M059J (cell line): ENCODE measurements around the gene MED26. TPM values are rescaled to one million over a fixed set of nuclear protein-coding genes. Genes with fewer than 3 reads are reported as not detected.
A peak's percentile ranks its signal among the peaks of the same experiment; 100 is the strongest.
"Not testable (repeated sequence)": the region's sequence is repeated elsewhere in the genome, so short reads cannot be mapped to it uniquely, and the experiment has no call there.

ENCODE experiments used
- DNase-seq: peaks from one replicate; pipeline ENCODE4 v3.0.0-alpha.2; 2012; ENCODE audit warnings: low read depth
- total RNA-seq: library from RNA; depleted of rRNA; stranded (reverse); fragments of >200 nt; shearing (Covaris generic); gene quantifications from 2 replicates; pipeline ENCODE4 v1.2.3, GENCODE V29; 2014

Gene MED26
- total RNA-seq, 1 experiment from 2014 or later: 9.2 TPM

DNA sequence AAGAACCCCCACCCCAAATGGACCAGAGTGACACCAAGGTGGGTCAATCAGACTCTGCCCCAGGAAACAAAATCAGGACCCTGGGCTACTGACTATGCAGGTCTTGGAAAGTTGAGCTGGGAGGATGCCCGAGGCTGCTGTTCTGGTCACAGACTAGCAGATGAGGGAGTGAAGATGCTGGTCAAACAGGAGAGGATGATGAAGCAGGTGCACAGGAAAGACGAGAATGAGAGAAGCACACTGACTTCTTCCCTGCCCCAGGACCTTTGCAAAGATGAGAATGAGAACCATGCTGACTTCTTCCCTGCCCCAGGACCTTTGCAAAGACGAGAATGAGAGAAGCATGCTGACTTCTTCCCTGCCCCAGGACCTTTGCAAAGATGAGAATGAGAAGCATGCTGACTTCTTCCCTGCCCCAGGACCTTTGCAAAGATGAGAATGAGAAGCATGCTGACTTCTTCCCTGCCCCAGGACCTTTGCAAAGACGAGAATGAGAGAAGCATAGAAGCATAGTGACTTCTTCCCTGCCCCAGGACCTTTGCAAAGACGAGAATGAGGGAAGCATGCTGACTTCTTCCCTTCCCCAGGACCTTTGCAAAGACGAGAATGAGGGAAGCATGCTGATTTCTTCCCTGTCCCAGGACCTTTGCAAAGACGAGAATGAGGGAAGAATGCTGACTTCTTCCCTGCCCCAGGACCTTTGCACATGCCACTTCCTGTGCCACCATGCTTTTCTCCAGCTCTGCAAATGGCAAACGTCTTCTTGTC lies 23.6 kb upstream of the MED26 start:
- not testable (repeated sequence) for DNase-seq

DNA sequence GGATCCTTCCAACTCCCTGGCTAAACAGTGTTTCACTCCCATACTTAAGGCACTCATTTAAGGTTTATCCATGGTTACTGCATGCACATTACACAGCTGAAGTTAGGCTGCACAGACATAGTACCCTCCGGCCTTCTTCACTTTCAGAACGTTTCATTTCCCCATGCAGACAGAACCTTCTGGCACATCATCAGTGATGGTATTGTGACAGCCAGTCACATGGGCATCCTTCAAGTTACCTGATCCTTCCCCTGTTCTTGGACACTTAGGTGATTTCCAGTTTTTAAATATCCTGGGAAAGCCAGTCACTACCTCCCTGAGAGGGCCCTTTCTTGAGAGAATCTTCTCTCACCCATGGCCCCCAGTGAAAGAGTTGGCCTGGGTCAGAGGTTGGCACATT lies 22.8 kb upstream of the MED26 start:
- no peak for DNase-seq

DNA sequence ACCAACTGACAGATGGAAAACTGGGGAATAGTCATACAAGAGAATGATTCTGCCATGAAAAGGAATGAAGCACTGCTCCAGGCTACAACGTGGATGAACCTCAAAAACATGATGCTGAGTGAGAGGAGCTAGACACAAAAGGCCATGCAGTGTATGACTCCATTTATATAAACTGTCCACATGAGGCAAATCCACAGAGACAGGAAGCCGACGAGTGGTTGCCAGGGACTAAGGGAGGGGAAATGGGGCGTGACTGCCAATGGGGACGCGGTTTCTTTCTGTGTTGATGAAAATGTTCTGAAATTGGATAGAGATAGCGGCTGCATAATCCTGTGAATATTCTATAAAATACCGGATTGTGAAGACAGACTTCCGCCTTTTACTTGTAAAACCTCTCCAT lies 21.7 kb upstream of the MED26 start:
- no peak for DNase-seq

DNA sequence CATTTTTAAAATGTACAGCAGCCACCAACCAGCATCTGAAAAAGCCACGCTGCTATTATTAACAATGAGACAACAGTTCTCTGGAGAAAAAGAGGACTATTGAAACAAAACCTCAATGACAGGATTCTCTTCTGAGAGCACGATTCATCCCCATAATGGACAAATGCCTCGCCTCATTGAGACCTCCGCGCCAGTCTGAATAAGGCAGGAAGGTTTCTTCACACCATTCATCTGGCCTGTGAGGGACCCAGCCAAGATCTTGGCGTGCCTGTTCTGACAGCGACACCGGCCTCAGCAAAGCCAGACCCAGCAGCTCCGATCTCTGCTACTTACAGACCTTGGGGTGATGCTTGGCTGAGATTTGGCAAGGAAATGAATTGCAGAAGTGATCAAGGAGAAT lies 17.1 kb upstream of the MED26 start:
- DNase-seq: no peak

DNA sequence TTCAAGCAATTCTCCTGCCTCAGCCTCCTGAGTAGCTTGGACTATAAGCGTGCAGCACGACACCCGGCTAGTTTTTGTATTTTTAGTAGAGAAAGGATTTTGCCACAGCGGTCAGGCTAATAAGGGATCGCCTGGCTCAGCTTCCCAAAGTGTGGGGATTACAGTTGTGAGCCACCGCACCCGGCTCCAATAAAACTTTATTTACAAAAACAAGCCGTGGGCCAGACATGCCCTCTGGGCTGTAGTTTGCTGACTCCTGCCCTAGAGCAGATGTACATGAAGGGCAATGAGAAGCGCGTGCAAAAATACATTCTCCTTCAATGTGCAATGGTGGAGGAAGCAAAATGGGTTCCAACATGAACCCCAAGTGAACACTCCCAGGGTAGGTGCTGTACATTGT lies 13.7 kb upstream of the MED26 start:
- DNase-seq: no peak

DNA sequence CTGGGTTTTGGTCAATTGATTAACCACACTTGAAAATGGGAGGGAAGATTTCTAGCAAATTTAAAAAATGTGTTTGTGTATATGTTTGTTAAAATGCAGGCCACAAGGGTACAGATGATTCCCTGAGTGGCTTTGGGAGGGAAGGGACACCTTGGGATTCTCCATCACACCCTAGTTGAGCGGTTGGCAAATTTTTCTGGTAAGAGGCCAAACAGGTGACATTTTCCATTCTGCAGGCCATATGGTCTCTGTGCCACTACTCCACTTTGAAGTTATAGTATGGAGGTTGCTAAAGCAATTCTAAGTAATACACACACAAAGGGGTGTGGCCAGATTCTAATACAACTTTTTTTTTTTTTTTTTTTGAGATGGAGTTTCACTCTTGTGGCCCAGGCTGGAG lies 12.9 kb upstream of the MED26 start:
- no peak for DNase-seq

DNA sequence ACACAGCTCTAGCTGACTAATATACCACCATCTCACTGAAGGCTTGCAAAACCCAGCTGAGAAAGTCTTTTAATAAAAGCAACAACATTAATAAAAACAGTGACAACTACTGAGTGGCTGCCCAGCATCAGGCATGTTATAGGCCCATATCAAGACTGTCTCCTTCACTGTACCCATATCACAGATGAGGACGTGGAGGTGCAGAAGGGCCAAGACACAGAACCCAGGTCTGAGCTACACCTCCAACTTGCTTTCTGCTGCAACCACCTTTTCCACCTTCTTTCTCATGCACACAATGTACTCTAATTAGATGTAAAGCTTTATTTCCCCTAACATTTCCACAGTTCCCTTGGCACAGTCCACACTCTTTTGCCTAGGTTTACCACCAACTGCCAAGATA lies 10.7 kb upstream of the MED26 start:
- no peak for DNase-seq

DNA sequence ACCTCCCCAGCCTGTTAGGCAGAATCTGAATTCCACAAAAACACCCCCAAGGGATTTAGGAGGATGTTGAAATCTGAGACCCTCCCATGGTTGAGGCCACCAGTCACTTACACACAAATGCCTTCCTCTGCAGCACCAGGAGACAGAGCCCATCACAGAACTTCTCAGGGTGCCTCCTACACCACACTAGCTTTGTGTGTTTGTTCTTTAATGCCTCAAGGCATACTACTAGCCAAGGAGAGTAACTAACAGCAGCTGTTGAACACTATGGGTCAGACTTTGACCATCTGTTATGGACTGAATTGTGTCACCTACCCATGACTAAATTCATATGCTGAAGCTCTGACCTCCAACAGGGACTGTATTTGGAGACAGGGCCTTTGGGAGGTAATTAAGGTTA lies 9.5 kb upstream of the MED26 start:
- peak; percentile 13 for DNase-seq

DNA sequence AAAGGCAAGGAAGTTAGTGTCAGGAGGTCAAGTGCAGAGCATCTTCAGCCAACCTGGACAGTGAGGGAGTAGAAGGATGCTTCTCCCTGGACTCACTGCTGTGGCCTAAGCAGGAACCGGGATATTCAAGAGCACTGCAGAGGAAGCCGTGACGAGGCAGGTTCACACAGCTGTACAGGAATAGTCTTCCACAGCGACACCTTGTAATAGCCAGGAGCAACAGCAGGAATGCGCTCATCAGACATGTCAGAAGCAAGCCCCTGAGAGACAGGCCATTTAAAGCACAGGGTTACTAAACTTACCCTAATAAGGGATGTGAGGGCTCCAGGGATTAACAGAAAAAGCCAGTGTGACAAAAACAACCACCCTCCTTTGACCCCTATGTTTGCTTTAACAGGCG lies 3.5 kb upstream of the MED26 start:
- DNase-seq: no peak

DNA sequence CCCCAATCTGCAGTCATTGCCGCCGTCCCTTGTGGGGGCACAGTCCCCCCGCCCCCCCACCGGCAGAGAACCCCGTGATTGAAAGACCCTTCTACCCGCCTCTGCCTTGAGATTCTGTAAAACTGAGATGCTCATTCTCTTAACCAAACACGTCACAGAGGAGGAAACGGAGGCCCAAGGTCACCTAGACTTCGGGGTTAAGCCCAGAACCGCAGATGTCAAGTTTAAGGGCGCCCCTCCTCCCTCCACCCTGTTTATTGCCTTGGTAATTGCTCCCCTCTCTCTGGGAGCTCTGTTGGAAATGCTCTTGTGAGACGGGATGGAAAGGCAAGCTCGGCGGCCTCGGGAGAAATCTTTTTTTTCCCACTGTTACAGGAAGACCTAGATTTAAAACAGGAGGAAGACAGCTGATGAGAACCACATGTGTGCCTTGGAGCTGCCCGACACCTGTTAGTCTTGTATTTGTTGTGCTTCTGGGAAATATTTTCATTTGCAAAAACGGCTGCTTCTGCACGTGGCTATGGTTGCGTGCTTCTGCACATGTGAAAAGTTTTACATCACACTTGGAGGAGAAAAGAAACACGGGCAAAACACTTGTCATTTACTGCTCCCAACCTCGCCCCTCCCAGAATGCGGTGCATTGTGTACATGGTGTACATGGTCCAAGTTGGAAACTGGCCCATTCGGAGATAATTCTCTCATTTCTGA lies 1.1 kb upstream of the MED26 start:
- DNase-seq: peak; percentile 29

DNA sequence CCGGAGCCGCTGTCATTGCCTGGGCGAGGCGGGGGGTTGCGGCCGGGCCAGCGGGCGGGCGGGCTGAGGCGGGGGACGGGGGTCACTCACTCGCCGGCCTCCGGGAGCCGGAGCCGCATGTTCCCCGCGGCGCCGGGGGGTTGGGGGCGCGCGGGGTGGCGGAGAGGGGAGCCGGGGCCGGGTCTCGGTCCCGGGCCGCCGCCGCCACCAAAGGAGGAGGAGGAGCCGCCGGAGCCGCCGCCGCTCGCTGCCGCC lies 149 bp downstream of the MED26 start:
- no peak for DNase-seq

DNA sequence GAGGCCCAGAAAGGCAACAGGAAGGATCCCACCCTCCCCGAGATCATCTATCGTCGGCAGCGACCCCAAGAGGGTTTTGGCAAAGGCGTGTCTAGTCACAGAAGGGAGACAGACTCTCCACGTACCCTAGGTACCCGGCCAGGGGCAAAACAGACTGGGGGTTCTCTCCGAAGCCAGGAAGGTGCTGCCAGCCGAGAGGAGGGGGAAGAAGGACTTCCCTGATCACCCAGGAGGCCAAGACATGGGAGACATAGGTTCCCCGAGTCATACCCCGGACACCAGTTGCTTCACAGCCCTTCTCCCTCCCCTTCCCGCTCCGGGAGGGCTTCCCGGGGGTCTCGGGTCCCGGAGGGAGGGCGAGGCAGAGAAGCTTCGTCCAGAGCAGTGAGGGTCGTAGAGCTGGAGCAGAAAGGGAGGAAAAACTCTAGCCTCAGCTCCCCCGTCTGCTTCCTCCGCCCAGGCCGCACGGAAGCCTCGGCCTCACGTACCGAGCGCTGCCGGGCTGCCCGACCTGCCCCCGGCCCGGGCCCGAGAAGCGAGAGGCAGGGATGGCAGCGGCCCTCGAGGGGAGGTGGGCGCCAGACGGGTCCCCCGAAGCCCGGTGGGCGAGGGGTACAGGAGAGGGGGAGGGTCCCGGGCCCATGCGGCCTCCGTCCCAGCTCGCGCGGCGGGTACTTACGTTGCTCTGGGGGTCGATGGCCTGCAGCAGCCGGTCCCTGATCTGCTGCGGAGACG lies 644 bp downstream of the MED26 start:
- DNase-seq: peak; percentile 13

DNA sequence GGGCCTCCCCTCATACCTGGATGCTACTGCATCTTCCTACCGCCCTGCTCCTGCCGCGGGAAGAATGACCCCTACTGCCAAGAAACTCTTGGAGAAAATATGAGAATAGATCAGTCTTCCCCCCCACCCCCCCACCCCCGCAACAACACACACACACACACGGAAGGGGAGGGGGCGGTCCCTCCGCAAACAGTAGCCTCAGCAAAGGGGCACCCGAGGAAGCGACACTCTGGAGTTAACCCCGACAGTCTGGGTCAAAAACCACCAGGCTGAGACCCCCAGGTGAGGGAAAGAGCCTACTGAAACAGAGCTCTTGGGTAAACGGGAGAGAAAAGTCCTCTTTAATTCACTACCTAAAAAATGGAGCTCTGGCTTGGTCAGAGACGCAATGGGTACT lies 1.2 kb downstream of the MED26 start:
- no peak for DNase-seq

DNA sequence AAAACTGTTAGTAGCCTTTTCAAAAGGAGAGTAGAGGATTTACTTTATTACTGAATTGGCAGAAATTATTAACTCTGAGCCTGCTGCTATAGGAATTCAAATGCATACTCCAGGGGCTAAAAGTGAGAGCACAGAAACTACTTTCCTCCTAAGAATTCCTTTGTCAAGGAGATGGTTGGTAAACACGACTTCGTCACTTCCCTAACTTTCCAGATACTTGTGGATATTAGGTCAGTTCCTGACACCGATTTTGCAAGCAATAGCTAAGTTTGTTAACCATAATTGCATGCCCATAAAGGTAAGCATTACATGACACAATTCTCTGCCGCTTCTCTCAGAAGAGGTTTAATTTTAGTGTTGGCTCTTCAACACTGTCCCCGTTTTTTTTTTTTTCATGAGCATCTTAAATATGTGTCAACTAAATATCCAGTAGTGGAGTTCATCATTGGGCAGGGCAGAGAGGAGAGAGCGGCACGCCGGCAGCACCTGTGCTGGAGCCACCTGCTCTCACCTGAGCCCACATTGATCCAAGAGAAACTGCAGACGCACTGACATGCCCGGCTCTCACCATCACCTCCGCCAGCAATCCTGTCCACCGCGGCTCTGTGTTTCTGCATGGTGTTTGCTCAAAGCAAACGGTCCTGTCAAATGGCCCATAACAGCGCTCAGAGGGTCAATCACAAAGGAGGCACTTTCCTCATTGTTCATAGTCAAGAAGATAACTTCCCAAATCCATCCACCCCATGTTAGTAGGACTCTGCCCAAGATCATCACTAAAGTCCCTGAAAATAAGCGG lies 2.6 kb downstream of the MED26 start:
- DNase-seq: no peak

DNA sequence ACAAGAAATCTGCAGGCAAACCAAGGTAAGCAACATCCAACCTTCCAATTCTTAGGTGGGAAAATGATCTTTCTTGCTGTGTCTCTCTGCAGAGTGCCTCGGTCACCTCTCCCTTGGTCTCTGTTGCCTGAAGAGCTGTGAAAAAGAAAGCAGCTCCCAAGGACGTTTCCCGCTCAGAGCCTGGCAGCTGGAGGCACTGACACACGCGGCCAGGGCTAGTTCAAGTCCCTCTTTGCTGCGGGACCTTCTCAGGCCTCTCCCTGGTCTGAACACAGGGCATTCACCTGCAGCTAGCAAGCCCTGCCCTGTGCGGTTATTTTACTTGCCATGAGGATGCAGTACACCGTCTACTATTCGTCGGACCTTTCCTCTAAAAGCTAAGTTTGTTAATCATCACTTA lies 3.8 kb downstream of the MED26 start:
- DNase-seq: no peak

DNA sequence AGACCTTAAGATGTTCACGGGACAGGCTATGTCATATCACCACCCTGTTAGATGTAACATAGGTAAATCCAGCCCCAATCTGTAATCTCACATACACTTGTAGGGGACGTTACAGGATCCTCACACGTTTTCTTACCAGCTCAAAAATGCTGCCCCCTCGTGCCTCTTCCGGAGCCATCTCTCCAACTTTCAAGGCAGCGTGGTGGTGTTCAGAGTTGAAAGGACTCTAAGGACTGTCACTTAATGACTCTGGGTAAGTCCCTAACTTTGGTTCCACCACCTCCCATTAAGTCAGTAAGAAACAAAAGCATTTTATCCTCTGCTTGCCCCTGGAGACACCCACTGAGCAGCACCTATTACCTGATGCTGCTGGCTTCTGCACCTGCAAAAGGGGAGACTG lies 4.4 kb downstream of the MED26 start:
- no peak for DNase-seq

DNA sequence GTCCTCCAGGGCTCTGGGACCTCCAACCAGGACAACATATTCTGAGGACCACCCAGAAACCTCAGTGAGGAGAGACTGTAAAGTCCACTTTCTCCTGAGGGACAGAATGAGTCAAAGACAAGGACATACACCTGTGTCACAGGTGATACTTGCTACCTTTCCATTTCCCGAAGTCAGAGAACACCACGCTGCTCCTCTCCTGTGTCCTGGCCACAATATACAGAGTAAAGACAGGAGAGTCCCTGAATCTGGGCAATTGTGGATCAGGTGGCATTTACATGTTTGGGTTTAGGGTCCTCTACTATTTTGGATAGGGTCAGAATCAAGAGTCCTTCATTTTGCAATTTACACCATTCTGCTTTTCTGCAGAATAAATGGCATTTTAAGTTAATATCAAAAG lies 4.9 kb downstream of the MED26 start:
- DNase-seq: no peak

DNA sequence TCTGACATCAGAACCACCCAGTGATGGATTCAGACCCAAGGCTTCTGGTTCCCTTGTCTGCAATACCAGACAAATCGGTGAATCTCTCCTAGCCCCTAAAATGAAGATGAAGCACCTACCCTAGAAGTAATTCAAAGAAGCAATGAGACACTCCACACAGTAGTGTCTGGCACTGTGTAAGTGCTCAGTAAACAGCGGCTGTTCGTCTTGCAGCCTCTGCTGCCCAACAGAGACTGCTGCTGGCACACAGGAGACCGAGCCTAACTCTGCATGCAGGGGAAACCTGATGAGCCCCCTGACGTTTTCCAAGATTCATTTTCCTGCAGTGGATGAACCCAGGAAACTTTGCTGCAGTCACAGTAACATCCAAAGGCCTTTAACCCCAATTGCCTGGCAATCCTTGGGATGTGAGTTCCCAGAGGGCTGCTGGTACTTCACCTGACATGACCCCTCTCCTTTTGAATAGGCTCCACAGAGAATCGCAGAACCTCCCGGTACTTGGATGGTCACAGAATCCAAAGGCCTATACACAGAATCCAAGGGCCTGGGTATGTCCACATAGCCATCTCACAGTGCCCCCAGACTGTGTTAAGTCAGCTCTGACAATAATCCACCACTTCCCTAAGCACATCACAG lies 6.7 kb downstream of the MED26 start:
- no peak for DNase-seq

DNA sequence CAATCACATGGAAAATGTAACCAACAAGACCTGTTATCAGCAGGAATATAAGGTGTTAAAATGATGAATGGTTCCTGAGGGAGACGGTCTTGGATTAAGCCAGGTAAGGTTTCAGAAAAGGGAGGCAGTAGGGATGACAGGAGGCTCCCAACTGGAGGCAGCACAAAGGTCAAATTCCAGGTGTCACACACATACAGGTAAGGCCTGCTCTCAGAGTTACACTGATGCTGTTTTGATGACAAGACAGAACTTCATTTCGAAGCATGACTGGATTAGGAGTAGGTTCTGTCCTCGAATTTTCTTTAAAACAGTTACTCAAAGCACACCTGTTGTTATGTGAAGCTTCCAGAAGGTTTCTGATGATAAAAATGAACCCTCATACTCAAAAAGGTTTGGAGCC lies 7.4 kb downstream of the MED26 start:
- no peak for DNase-seq

DNA sequence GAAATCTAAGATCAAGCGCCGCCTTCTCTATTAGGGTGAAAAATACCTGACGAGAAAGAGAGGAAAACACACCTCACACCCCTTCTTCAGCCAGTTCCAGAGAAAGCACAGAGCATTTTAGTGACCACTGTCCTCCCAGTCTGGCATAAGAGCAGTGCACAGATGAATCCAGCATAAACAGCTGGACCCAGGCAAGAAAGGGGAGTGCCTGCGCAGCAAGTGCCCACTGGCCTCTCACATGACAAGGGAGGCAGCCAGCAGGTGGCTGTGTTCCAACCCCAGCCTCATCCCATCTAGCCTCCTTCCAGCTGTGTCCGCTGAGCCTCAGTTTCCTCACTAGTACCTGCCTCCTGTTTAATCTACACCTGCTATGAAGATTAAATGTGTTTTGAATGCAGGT lies 8.0 kb downstream of the MED26 start:
- DNase-seq: no peak

DNA sequence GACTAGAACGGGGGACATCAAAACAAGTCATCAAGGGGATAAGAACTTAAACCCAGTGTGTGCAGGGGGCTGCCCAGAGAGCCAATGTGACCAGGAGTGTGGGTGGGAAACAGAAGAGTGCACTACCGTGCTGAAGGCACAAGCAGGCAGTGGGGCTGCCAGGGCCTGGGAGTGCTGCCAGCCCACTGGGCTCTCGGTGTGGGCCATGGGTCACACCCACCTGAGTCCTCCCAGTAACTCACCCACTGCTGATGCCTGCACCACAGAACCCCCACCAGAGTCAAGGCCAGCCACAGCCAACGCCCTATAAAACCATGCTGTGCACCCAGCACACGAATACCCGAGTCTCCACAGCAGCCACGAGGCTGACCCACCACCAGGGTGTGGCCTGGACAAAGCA lies 8.5 kb downstream of the MED26 start:
- DNase-seq: no peak

DNA sequence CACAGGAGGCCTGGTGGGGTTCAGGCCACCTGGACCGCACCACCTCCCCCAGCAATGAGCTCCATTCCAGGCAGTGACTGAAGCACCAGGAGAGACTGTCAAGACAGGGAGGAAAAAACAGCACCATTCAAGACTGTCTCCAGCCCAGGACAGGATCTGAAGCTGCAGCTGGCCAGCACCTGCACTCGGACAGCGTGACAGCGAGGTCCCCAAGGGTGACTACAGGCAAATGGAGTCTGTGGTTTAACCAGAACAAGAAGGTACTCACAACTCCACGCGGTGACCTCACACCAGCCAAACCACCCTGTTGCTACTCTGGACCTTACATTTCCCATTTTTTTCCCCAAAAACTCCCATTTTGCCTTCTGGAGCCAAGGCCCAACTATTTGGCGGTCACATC lies 9.8 kb downstream of the MED26 start:
- no peak for DNase-seq
